ENCODE results near the gene CDH23.

DNA sequence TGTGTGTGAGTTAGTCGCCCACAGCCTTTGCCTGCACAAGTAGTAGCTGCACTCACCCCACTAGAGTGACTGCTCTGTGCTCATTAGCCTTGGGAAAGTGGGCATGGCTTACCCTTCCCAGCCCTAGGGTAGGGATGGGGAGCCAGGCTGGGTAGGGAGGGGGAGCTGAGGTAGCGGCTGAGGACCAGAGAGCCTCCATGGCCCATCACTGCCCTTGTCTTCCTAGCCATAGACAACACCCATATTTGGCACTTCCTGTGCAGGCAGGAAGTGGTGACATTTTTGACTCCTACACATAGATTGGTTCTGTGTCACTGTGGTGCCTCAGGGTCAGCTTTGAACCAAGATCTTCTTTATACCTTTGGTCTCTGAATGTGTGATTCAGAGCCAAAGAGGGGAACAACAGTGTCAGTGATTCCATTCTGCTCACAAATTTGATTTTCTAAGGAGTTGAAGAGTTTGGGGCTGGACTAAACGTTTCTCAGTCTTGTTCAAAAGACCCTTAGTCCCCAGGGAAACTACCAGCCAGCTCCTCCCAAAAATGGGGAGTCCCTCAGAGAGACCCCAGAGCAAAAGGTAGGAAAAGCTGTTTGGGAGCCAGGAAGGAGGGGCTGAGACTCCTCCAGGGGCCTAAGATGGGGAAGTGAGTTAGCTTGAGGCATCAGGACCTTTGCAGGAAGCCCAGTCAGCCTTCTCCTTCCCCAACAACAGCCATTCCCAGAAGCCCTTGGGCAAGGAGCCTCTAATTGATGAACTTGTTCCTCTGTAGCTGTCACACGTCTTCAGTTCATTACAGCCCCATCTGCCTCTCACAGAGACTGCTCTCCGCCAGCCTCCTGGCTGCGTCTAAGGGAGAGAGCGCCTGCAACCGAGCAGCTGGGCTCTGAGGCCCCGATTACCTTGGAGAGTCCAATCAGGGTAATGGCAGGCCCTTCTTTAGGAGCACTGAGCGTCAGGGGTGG, 135.0 kb downstream of the CDH23 start:
- TF ChIP-seq, protein P1, sequence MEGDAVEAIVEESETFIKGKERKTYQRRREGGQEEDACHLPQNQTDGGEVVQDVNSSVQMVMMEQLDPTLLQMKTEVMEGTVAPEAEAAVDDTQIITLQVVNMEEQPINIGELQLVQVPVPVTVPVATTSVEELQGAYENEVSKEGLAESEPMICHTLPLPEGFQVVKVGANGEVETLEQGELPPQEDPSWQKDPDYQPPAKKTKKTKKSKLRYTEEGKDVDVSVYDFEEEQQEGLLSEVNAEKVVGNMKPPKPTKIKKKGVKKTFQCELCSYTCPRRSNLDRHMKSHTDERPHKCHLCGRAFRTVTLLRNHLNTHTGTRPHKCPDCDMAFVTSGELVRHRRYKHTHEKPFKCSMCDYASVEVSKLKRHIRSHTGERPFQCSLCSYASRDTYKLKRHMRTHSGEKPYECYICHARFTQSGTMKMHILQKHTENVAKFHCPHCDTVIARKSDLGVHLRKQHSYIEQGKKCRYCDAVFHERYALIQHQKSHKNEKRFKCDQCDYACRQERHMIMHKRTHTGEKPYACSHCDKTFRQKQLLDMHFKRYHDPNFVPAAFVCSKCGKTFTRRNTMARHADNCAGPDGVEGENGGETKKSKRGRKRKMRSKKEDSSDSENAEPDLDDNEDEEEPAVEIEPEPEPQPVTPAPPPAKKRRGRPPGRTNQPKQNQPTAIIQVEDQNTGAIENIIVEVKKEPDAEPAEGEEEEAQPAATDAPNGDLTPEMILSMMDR (conservative IDR thresholded peaks at IDR 0.05), result no peak
- TF ChIP-seq EZH2 (IDR thresholded peaks at IDR 0.05; ENCODE audit: low read depth), result no peak
